Measurements from ENCODE around the gene PPRC1. TPM values are rescaled to one million over a fixed set of nuclear protein-coding genes. Genes with fewer than 3 reads are reported as not detected.

The PPRC1 gene
- total RNA-seq, 1 donor from 2014 or later: 14.6 TPM

GRCh38 chr10:102119417-102120141 is 13.3 kb upstream of the PPRC1 start:
- peak; percentile 82 for DNase-seq

DNA sequence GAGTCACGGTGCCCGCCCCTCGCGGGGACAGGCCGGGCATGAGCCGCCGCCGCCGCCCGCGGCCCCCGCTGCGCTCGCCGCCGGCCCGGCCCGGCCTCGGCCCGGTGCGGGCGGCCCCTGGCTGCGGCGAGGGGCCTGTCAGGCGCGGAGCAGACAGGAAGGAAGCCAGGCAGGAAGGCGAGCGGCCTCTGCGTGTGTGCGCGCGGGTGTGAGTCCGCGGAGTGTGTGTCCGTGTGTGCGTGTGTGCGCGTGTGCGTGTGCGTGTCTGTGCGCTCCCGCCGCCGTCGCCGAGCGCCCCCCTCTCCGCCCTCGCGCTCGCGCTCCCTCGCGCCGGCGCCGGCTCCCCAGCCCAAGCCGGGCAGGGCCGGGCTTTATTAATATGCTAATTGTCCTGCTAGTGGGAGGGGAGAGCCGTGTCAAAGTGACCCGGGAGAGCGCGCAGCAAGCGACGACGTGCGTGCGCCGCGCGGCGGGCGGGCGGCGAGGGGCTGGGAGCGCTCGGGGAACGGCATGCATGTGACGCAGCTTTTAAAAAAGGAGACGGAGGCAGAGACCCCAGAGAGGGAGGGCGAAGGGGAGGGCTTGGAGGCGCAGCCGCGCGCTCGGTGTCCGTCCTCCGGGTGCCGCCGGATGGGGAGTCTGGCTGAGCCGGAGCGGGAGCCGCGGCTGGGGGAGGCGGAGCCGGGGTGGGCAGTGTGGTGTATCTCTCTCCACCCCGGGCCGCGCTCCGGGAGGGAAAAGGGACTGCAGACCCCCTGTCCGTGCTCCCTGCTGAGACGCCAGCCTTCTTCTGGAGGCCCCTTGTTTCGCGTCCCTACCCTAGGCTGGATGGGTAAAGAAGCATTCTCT is 12.5 kb upstream of the PPRC1 start, which contains the start of gene LDB1:
LDB1 (minus strand) TSS at position 227 of the 849 bp plus-strand sequence. CDS start 258 bp downstream, outside the sequence.
- peak; percentile 91 for DNase-seq

DNA sequence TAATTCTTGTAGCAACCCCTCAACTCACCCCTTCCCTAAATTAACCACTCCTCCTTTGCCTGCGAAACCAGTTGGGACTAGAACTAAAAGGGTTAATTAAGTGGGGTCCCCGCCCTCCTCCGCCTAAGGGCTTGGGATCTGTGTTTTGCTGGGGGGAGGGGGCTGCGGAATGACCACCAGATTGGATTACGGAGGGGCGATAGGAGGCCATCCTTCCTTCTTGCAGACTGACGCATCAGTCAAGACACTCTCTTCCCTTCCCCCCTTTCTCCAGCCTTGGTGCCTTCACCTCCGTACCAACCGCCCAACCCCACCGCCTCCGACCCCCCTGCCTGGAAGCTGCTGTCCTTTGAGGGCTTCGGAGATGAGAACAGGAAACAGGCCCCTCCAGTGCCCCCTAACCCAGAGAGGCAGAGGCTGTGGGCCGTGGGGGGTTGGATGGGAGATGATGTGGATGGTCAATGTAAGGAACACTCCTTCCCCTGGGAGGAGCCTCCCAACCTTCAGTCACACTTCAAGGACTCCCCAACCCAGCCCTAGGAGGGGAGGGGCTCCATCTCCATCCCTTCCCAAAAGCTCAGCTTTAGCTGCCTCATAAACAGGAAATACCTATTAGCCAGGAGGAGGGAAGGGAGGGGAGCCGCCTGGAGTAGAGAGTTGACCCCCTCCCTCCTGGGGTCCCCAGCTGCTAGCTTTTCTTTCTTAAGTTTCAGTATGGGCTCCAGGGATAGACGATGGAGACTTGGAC is 11.7 kb upstream of the PPRC1 start:
- DNase-seq: peak; percentile 92

DNA sequence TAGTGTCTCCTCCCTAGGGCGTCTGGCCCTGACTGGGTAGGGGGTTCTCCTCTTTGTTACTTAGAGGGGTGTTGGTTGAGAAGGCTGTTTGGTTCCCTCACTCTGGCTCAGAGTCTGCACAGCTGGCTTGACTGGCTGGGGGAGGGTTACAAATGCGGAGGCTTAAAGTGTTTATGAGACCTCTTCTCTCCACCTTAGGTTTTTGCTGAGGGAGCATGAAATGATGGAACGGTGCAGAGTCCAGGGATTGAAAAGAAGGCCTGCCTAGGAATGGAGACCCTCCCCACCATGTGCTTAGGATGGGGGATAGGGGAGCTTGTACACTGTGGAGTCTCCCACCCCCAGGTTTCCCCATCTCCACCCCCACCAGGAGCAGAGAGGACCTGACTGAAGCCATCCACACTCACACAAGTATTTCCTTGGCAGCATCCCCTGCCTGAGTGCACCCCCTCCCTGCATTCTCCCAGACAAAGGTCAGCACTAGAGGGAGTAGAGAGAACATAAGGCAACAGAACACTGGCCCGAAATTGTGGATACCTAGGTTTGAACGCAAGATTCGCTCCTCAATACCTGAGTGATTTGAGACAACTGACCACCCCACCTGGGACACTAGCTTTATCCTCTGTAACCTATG is 11.0 kb upstream of the PPRC1 start:
- peak; percentile 76 for DNase-seq

DNA sequence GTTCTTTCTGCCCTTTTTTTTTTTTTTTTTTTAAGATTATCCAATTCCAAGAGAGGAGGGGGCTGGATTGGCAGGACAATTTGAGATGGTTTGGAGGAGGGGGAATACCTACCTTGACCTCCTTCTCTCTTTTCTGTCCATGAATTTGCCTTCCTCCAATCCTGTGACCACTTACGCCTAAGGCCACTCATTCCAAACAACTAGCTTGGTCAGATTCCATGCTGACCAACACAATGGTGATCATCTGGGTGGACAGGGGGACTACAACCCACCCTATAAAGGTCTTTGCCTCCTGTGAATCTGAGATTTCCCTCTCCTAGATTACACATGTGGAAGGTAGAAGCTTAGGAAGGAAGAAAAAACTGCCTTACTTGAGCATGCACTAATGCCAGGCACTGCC is 10.4 kb upstream of the PPRC1 start:
- DNase-seq: no peak

DNA sequence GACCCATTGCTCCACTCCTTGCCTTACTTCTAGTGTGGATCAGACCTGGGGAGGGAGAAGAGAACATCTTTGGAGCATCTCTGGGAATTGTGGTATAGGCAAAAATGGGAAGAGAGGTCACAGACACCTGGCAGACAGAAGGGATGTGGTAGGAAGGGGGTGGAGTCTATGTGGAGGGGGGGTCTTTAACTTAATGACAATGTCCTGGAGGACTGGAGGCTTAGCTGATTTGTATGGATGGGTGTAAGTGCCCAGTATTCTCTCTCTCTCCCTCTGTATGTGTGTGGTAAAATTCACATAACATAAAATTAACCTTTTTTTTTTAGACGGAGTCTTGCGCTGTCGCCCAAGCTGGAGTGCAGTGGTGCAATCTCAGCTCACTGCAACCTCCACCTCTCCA is 9.6 kb upstream of the PPRC1 start:
- DNase-seq: no peak

DNA sequence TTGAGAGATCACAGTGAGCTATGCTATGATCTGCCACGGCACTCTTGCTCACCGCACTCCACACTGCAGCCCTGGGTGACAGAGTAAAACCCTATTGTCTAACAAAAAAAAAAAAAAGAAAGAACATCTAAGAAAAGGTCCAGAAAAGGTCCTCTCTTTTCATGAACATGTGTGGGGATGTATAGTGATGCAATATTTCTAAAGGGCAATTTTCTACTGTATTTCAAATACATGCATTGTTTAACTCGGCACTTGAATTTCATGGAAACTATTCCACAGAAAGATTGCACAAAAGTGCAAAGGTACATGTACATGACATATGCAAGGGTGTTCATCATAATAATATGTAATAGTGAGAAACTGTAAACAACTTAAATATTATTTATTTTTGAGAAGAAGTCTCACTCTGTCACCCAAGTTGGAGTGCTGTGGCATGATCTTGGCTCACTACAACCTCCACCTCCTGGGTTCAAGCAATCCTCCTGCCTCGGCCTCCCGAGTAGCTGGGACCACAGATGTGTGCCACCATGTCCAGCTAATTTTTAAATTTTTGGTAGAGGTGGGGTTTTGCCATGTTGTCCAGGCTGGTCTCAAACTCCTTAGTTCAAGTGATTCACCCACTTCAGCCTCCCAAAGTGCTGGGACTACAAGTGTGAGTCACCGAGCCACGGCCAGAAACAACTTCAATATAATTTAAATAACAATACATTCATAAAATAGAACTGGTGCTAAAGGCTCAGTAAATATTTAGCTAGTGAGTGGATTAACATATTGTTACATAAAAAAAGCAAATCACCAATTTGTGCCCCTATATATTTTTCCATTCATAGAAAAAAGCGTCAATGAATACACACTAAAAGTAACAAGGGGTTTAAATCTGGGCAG is 1.3 kb upstream of the PPRC1 start:
- DNase-seq: no peak

DNA sequence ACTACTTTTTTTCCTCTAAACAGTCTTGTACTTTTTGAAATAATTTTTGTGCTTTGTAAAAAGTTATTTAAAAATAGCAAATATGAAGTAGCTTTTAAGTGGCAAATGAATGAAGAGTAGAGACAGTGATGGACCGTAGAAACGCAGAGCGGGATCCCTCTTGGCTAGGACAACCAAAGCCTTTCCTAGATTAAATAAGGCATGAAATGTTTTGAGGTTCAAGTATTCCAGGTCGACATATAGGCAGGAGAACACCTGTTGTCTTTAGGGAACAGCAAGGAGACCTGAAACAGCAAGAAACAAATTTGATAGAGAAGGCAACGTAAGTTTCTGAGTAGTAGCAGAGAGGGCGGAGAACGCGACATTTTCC is 662 bp upstream of the PPRC1 start:
- DNase-seq: no peak

GRCh38 chr10:102133373-102134195 is 744 bp downstream of the PPRC1 start:
- DNase-seq: peak; percentile 86

DNA sequence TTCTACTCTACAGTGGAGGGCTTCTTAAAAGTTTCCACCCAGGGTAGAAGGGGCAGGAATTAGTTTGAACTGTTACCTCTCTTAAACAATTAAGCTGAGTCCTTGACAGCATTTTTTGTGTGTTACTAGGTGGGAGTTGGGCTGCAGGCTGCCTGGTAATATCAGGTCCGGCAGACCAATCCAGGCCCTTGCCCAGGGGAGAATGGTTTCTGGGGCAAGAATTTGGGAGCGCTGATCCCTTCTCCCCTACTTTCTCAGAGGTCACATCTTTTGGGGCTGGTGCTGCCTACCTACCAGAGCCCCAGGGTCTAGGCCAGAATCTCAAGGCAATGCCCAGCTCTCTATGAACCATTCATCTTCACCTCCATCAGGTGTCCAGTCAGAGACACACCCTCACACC is 1.6 kb downstream of the PPRC1 start:
- no peak for DNase-seq

- peak; percentile 6 for DNase-seq
These were observed 3.2 kb downstream of the PPRC1 start for GRCh38 chr10:102135956-102136526.

- no peak for DNase-seq
These were observed 6.7 kb downstream of the PPRC1 start for GRCh38 chr10:102139281-102140110.

DNA sequence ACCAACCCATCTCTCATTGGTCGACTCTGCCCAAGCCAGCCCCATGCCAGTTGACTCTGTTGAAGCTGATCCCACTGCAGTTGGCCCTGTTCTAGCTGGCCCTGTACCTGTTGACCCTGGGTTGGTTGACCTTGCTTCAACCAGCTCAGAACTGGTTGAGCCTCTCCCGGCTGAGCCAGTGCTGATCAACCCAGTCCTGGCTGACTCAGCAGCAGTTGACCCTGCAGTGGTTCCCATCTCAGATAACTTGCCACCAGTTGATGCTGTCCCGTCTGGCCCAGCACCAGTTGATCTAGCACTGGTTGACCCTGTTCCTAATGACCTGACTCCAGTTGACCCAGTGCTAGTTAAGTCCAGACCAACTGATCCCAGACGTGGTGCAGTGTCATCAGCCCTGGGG is 7.4 kb downstream of the PPRC1 start:
- no peak for DNase-seq

DNA sequence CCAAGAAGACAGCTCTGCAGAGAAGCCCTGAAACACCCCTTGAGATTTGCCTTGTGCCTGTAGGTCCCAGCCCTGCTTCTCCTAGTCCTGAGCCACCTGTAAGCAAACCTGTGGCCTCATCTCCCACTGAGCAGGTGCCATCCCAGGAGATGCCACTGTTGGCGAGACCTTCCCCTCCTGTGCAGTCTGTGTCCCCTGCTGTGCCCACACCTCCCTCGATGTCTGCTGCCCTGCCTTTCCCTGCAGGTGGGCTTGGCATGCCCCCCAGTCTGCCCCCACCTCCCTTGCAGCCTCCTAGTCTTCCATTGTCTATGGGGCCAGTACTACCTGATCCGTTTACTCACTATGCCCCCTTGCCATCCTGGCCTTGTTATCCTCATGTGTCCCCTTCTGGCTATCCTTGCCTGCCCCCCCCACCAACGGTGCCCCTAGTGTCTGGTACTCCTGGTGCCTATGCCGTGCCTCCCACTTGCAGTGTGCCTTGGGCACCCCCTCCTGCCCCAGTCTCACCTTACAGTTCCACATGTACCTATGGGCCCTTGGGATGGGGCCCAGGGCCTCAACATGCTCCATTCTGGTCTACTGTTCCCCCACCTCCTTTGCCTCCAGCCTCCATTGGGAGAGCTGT is 8.2 kb downstream of the PPRC1 start:
- no peak for DNase-seq

DNA sequence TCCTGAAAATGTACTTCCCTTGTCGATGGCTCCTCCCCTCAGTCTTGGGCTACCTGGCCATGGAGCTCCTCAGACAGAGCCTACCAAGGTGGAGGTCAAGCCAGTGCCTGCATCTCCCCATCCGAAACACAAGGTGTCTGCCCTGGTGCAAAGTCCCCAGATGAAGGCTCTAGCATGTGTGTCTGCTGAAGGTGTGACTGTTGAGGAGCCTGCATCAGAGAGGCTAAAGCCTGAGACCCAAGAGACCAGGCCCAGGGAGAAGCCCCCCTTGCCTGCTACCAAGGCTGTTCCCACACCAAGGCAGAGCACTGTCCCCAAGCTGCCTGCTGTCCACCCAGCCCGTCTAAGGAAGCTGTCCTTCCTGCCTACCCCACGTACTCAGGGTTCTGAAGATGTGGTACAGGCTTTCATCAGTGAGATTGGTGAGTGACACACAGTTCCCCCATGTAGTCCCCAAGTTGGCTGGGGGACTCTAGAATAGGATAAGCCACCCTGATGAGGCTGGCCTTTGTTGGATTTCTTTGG is 8.8 kb downstream of the PPRC1 start:
- DNase-seq: no peak

GRCh38 chr10:102146971-102147428 is 14.2 kb downstream of the PPRC1 start:
- DNase-seq: no peak

- DNase-seq: no peak
These were observed 14.7 kb downstream of the PPRC1 start for GRCh38 chr10:102147561-102147960.

DNA sequence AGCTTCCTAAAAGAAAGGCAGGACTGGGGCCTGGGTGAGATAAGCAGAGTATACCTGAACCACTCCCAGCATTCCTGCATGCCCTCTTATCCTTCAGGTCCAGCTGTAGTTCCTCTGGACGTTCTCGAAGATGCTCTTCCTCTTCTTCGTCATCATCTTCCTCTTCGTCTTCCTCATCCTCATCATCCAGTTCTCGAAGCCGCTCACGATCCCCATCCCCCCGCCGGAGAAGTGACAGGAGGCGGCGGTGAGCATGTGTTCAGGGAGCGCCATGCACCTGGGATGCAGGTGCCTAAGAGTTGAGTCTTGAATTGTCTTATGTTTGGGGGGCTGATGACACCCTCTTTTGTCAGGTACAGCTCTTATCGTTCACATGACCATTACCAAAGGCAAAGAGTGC is 15.4 kb downstream of the PPRC1 start:
- no peak for DNase-seq

Measured in tongue (tissue), 2 donors.